HEK293 (cell line): ENCODE data around the gene C2.

Experiments used
- CTCF ChIA-PET: fragments of 350-600 bp; formaldehyde crosslinking; extraction: SDS; loops from one replicate; lab custom pipeline; 2021; ENCODE audit warnings: antibody characterized with exemption; lab: Yijun Ruan, JAX
- POLR2A ChIA-PET: fragments of 300-600 bp; formaldehyde crosslinking; extraction: SDS; loops from one replicate; lab custom pipeline; 2020; ENCODE audit warnings: antibody characterized with exemption, inconsistent platforms; lab: Yijun Ruan, JAX
- H3K27ac ChIP-seq: fragments of 200-500 bp; sonication (Bioruptor generic); 2 replicates; pipeline ENCODE4 v1.5.1; 2014; ENCODE audit warnings: low read depth, low read length, control low read depth, inconsistent platforms; ENCODE audit errors: extremely low read depth
- H3K36me3 ChIP-seq, 2 experiments: fragments of 200-500 bp in 1 of 2; sonication (Bioruptor generic) in 1 of 2; 1 replicate in 1 of 2; 2 replicates in 1 of 2; pipeline ENCODE4 v1.5.1; 2014 to 2017; ENCODE audit warnings: inconsistent platforms in 2 of 2, low read length in 2 of 2; ENCODE audit not compliant: control insufficient read depth in 2 of 2, insufficient read depth in 1 of 2
- H3K4me1 ChIP-seq: fragments of 200-500 bp; sonication (Bioruptor generic); 2 replicates; pipeline ENCODE4 v1.5.1; 2014; ENCODE audit warnings: mild to moderate bottlenecking, low read length, inconsistent platforms; ENCODE audit not compliant: control insufficient read depth, insufficient read depth
- H3K4me3 ChIP-seq: 2 replicates; pipeline ENCODE4 v1.5.1; 2011; ENCODE audit warnings: low read depth, mild to moderate bottlenecking, control low read depth, low read length, moderate library complexity
- H3K9me3 ChIP-seq: fragments of 200-500 bp; sonication (Bioruptor generic); 2 replicates; pipeline ENCODE4 v1.5.1; 2014; ENCODE audit warnings: low read depth, low read length, inconsistent platforms; ENCODE audit not compliant: control insufficient read depth, insufficient read depth
- FEZF1 ChIP-seq: fragments of 450-650 bp; formaldehyde crosslinking; IDR thresholded peaks from 2 replicates; pipeline ENCODE4 v1.5.1; 2016; ENCODE audit warnings: missing biosample characterization, missing genetic modification characterization
- GLI4 ChIP-seq: fragments of 450-650 bp; formaldehyde crosslinking; IDR thresholded peaks from 2 replicates; pipeline ENCODE4 v1.5.1; 2016; ENCODE audit warnings: missing biosample characterization, missing genetic modification characterization
- GLIS1 ChIP-seq: fragments of 450-650 bp; formaldehyde crosslinking; IDR thresholded peaks from 2 replicates; pipeline ENCODE4 v1.5.1; 2016; ENCODE audit warnings: missing biosample characterization, missing genetic modification characterization
- MYNN ChIP-seq: fragments of 450-650 bp; formaldehyde crosslinking; IDR thresholded peaks from 2 replicates; pipeline ENCODE4 v1.5.1; 2016; ENCODE audit warnings: missing biosample characterization, missing genetic modification characterization, borderline replicate concordance
- OSR2 ChIP-seq: fragments of 450-650 bp; formaldehyde crosslinking; IDR thresholded peaks from 2 replicates; pipeline ENCODE4 v1.5.1; 2016; ENCODE audit warnings: missing biosample characterization, missing genetic modification characterization
- OVOL3 ChIP-seq: fragments of 450-650 bp; formaldehyde crosslinking; IDR thresholded peaks from 2 replicates; pipeline ENCODE4 v1.5.1; 2016; ENCODE audit warnings: missing biosample characterization, missing genetic modification characterization
- PRDM1 ChIP-seq: fragments of 450-650 bp; formaldehyde crosslinking; IDR thresholded peaks from 2 replicates; pipeline ENCODE4; 2016; ENCODE audit warnings: missing biosample characterization, missing genetic modification characterization
- SP3 ChIP-seq: fragments of 450-650 bp; formaldehyde crosslinking; IDR thresholded peaks from 2 replicates; pipeline ENCODE4 v1.5.1; 2016; ENCODE audit warnings: missing biosample characterization, missing genetic modification characterization
- SP7 ChIP-seq: fragments of 450-650 bp; formaldehyde crosslinking; IDR thresholded peaks from 2 replicates; pipeline ENCODE4 v1.5.1; 2016; ENCODE audit warnings: missing biosample characterization, missing genetic modification characterization
- TCF7L2 ChIP-seq: IDR thresholded peaks from 2 replicates; pipeline ENCODE4 v1.6.1; 2011; ENCODE audit warnings: low read depth, mild to moderate bottlenecking, inconsistent platforms, low read length, moderate library complexity, borderline replicate concordance
- ZBTB7A ChIP-seq: fragments of 450-650 bp; formaldehyde crosslinking; IDR thresholded peaks from 2 replicates; pipeline ENCODE4 v1.5.1; 2016; ENCODE audit warnings: low read depth, missing biosample characterization, missing genetic modification characterization
- ZFP3 ChIP-seq: fragments of 450-650 bp; formaldehyde crosslinking; IDR thresholded peaks from 2 replicates; pipeline ENCODE4 v1.5.1; 2016; ENCODE audit warnings: low read depth, missing biosample characterization, missing genetic modification characterization
- ZNF114 ChIP-seq: fragments of 450-650 bp; formaldehyde crosslinking; IDR thresholded peaks from 2 replicates; pipeline ENCODE4 v1.5.0; 2017; ENCODE audit warnings: missing biosample characterization, missing genetic modification characterization
- ZNF184 ChIP-seq: fragments of 450-650 bp; IDR thresholded peaks from 2 replicates; pipeline ENCODE4 v1.5.1; 2018; ENCODE audit warnings: missing biosample characterization, mild to moderate bottlenecking, missing genetic modification characterization
- ZNF214 ChIP-seq: fragments of 450-650 bp; formaldehyde crosslinking; IDR thresholded peaks from 2 replicates; pipeline ENCODE4 v1.5.1; 2017; ENCODE audit warnings: missing biosample characterization, mild to moderate bottlenecking, missing genetic modification characterization, borderline replicate concordance
- ZNF221 ChIP-seq: fragments of 450-650 bp; formaldehyde crosslinking; IDR thresholded peaks from 2 replicates; pipeline ENCODE4 v1.5.1; 2017; ENCODE audit warnings: missing biosample characterization, missing genetic modification characterization, borderline replicate concordance
- ZNF280D ChIP-seq: fragments of 450-650 bp; formaldehyde crosslinking; IDR thresholded peaks from 2 replicates; pipeline ENCODE4 v1.5.1; 2016; ENCODE audit warnings: missing biosample characterization, missing genetic modification characterization
- ZNF311 ChIP-seq: fragments of 450-650 bp; formaldehyde crosslinking; IDR thresholded peaks from 2 replicates; pipeline ENCODE4 v1.5.1; 2017; ENCODE audit warnings: missing biosample characterization, missing genetic modification characterization, borderline replicate concordance
- ZNF366 ChIP-seq: fragments of 450-650 bp; formaldehyde crosslinking; conservative IDR thresholded peaks from 2 replicates; pipeline ENCODE4 v1.5.1; 2016; ENCODE audit warnings: missing biosample characterization, missing genetic modification characterization
- ZNF501 ChIP-seq: fragments of 450-650 bp; formaldehyde crosslinking; IDR thresholded peaks from 2 replicates; pipeline ENCODE4 v1.5.1; 2016; ENCODE audit warnings: missing biosample characterization, missing genetic modification characterization
- ZNF514 ChIP-seq: fragments of 450-650 bp; formaldehyde crosslinking; IDR thresholded peaks from 2 replicates; pipeline ENCODE4 v1.5.1; 2016; ENCODE audit warnings: missing biosample characterization, missing genetic modification characterization
- ZNF561 ChIP-seq: fragments of 450-650 bp; IDR thresholded peaks from 2 replicates; pipeline ENCODE4 v1.5.1; 2018; ENCODE audit warnings: missing biosample characterization, missing genetic modification characterization, borderline replicate concordance
- ZNF776 ChIP-seq: fragments of 450-650 bp; formaldehyde crosslinking; IDR thresholded peaks from 2 replicates; pipeline ENCODE4 v1.5.0; 2017; ENCODE audit warnings: missing biosample characterization, missing genetic modification characterization, borderline replicate concordance
- ZNF830 ChIP-seq: fragments of 450-650 bp; IDR thresholded peaks from 2 replicates; pipeline ENCODE4 v1.5.0; 2018; ENCODE audit warnings: missing biosample characterization, missing genetic modification characterization, low read depth, mild to moderate bottlenecking, moderate library complexity
- TF ChIP-seq, protein P1 (sequence below): fragments of 450-650 bp; formaldehyde crosslinking; IDR thresholded peaks from 2 replicates; pipeline ENCODE4 v1.5.1; 2016; ENCODE audit warnings: missing biosample characterization, missing genetic modification characterization
- TF ChIP-seq, protein P2 (sequence below): fragments of 450-650 bp; formaldehyde crosslinking; IDR thresholded peaks from 2 replicates; pipeline ENCODE4 v1.5.1; 2016; ENCODE audit warnings: missing biosample characterization, missing genetic modification characterization, low read depth

The C2 gene

DNA sequence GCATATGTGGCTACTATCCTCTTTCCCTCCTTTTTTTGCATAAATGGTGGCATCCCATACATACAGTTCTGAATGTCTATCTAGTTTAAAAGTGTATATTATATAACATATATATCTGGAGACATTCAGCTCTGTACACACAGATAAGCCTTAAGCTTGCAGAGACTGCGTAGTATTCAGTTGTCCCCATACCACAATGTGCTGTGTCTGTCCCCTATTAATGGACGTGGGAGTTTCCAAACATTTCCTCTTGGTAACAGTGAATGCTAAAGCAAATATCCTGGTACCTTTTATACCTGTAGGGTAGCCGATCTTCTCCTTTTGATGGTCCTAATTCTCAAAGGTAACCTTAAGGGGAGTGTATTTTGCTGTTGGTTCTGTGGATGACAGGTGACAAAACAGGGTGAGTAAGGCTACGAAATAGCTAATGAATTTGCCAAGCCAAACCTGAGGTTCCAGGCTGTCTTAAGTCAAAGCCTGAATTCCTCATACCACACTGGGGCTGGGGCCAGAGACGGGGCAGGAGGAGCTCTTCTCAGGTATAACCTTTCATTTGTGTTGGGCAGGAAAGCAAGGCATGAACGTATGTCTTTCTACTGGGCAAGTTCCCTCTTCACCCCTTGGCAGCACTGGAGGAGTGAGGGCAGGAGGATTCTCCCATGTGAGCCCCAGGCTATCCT is 7.8 kb upstream of the C2 start:
- H3K27ac ChIP-seq, result no peak overlapping the region
- TF ChIP-seq ZNF514 (tag by site-specific recombination) (no peak), ZNF366 (no peak), PRDM1 (tag by site-specific recombination) (no peak), MYNN (no peak), GLIS1 (tag by site-specific recombination) (no peak), ZNF830 (no peak), SP3 (tag by site-specific recombination) (no peak), ZNF114 (tag by site-specific recombination) (no peak), ZFP3 (no peak), ZNF184 (tag by site-specific recombination) (no peak), ZNF280D (no peak)
- TF ChIP-seq, protein P1, sequence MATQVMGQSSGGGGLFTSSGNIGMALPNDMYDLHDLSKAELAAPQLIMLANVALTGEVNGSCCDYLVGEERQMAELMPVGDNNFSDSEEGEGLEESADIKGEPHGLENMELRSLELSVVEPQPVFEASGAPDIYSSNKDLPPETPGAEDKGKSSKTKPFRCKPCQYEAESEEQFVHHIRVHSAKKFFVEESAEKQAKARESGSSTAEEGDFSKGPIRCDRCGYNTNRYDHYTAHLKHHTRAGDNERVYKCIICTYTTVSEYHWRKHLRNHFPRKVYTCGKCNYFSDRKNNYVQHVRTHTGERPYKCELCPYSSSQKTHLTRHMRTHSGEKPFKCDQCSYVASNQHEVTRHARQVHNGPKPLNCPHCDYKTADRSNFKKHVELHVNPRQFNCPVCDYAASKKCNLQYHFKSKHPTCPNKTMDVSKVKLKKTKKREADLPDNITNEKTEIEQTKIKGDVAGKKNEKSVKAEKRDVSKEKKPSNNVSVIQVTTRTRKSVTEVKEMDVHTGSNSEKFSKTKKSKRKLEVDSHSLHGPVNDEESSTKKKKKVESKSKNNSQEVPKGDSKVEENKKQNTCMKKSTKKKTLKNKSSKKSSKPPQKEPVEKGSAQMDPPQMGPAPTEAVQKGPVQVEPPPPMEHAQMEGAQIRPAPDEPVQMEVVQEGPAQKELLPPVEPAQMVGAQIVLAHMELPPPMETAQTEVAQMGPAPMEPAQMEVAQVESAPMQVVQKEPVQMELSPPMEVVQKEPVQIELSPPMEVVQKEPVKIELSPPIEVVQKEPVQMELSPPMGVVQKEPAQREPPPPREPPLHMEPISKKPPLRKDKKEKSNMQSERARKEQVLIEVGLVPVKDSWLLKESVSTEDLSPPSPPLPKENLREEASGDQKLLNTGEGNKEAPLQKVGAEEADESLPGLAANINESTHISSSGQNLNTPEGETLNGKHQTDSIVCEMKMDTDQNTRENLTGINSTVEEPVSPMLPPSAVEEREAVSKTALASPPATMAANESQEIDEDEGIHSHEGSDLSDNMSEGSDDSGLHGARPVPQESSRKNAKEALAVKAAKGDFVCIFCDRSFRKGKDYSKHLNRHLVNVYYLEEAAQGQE (tag by site-specific recombination), result no peak
- TF ChIP-seq, protein P2, sequence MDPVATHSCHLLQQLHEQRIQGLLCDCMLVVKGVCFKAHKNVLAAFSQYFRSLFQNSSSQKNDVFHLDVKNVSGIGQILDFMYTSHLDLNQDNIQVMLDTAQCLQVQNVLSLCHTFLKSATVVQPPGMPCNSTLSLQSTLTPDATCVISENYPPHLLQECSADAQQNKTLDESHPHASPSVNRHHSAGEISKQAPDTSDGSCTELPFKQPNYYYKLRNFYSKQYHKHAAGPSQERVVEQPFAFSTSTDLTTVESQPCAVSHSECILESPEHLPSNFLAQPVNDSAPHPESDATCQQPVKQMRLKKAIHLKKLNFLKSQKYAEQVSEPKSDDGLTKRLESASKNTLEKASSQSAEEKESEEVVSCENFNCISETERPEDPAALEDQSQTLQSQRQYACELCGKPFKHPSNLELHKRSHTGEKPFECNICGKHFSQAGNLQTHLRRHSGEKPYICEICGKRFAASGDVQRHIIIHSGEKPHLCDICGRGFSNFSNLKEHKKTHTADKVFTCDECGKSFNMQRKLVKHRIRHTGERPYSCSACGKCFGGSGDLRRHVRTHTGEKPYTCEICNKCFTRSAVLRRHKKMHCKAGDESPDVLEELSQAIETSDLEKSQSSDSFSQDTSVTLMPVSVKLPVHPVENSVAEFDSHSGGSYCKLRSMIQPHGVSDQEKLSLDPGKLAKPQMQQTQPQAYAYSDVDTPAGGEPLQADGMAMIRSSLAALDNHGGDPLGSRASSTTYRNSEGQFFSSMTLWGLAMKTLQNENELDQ (tag by site-specific recombination), result no peak
- TF ChIP-seq, all 188 proteins: peak for 0
- Histone ChIP-seq H3K4me1 (no peaks in the 10 kb centered on the region), H3K9me3 (no peaks in the 10 kb centered on the region), H3K4me3 (no peak overlapping the region), H3K36me3 (no peaks in the 10 kb centered on the region)
- CTCF ChIA-PET, result interaction anchor here (0.5 to 1.3 kb wide), 3 partner anchors 9 to 32 kb away, joined by 3 to 5 read pairs (median 3); no protein-coding TSS in a partner anchor
- POLR2A ChIA-PET, result interaction anchor here (0.6 kb wide), 2 partner anchors 12 to 19 kb away, joined by 3 read pairs; no protein-coding TSS in a partner anchor

DNA sequence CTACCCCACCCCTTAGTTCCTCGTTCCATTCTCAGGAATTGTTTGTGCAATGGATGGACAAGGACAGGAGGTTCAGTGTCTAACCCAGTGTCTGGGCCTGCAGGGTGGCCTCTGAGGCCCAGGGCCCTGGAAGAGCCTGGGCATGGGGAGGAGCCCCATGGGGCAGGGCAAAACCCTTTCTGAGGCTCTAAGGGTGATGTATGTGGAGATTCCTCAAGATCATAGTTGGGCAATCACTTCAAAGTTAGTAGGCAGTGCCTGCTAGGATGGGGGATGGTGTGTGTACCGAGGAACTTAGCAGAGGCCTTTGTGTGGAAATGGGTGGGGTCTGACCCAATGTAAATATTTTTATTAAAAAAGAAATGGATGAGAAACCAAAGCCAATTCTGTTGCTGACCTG is 6.7 kb upstream of the C2 start:
- TF ChIP-seq ZNF214 (tag by site-specific recombination), result no peak
- TF ChIP-seq ZNF311 (tag by site-specific recombination), result no peak
- TF ChIP-seq OSR2 (tag by site-specific recombination), result no peak
- TF ChIP-seq FEZF1 (tag by site-specific recombination), result no peak
- TF ChIP-seq ZNF501 (tag by site-specific recombination), result no peak
- no peak for TF ChIP-seq OVOL3 (tag by site-specific recombination)
- TF ChIP-seq ZNF561 (tag by site-specific recombination), result no peak
- TF ChIP-seq TCF7L2, result no peak
- no peak for TF ChIP-seq ZNF114 (tag by site-specific recombination)
- no peak for TF ChIP-seq ZBTB7A (tag by site-specific recombination)
- TF ChIP-seq ZNF221 (tag by site-specific recombination), result no peak
- no peak for TF ChIP-seq ZNF776 (tag by site-specific recombination)
- no peak for TF ChIP-seq SP7 (tag by site-specific recombination)
- no peak for TF ChIP-seq GLI4
- TF ChIP-seq, all 188 proteins: peak for 0
- CTCF ChIA-PET, result interaction anchor here (0.7 to 1.4 kb wide), 4 partner anchors 19 to 776 kb away, joined by 3 to 4 read pairs (median 3); no protein-coding TSS in a partner anchor
- no peak overlapping the region for H3K4me3 ChIP-seq
- H3K9me3 ChIP-seq, result no peaks in the 10 kb centered on the region
- no peaks in the 10 kb centered on the region for H3K4me1 ChIP-seq
- H3K36me3 ChIP-seq, result no peaks in the 10 kb centered on the region
- H3K27ac ChIP-seq, result no peak overlapping the region
- POLR2A ChIA-PET, result no interaction called here
